ENCODE results near the gene PRPF40B. TPM values are rescaled to one million over a fixed set of nuclear protein-coding genes. Genes with fewer than 3 reads are reported as not detected.

Gene PRPF40B
- total RNA-seq: 15.0 and 15.5 TPM in 2 replicates

DNA sequence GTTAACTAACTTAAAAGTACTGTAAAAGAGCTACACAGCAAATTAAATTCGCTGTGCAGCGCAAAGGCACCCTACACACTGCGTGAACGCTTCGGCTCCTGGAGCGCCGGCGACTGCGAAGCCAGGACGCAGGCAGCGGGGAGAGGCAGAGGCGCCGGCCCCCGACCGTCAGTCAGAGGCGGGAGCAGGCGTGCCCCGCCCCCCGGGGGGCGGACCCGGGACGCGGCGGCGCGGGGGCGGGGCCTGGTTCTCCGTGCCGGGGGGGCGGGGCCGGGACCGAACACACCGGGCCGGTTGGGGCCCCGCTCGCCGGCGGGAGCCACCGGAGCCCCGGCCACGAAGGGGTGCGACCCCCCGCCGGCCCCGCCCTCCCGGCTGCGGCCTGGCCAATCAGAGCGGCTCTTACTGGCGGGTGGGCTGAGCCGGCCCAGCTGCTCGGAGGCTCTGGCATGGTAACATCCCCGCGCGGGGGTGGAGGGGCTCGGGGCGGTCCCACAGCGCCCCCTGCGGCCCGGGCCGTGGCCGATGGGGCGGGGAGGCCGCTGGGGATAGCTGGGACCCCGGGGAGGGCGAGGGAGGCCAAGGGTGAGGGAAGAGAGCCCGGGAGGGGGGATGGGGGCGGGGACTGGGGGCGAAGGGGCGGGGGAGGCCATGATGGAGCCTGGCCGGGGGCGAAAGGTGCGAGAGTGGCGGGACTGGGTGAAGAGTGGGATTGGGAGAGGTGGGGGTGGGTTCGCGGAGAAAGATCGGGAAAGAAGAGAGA is at the start of gene PRPF40B:
TSS of gene PRPF40B (plus strand) at position 420 of the 763 bp plus-strand sequence. CDS start at position 450, 30 bp downstream.

DNA sequence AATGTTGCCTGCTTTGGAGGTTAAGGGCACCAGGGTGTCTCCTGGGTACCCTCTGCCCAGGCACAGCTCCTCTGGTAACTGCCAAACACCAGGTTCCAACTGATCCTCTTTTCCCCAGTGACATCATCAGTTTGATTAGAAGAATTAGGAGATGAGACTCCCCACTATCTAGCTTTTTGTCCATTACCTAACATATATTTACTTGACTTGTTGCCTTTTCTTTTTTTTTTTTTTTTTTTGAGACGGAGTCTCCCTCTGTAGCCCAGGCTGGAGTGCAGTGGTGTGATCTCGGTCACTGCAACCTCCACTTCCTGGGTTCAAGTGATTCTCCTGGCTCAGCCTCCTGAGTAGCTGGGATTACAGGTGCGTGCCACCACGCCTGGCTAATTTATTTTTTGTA is 17.8 kb upstream of the PRPF40B start, which contains the start of gene FAM186B:
TSS of gene FAM186B (minus strand) at position 101 of the 400 bp plus-strand sequence. CDS start 162 bp downstream, outside the sequence.

Other genes starting within 250 kb of the PRPF40B start
- gene KCNH3, start 84.5 kb upstream of the PRPF40B start, total RNA-seq: under 0.01 and 0.06 TPM in 2 replicates
- 42.0 and 53.6 TPM in 2 replicates for gene MCRS1, start 55.4 kb upstream of the PRPF40B start, total RNA-seq
- gene FAM186B, start 17.9 kb upstream of the PRPF40B start, total RNA-seq: 0.37 and 0.53 TPM in 2 replicates
- 29.2 and 38.6 TPM in 2 replicates for gene FMNL3, start 83.8 kb downstream of the PRPF40B start, total RNA-seq
- gene TMBIM6, start 118.0 kb downstream of the PRPF40B start, total RNA-seq: 369 and 388 TPM in 2 replicates
- 10.3 and 12.8 TPM in 2 replicates for gene NCKAP5L, start 204.9 kb downstream of the PRPF40B start, total RNA-seq
- 2.0 and 3.3 TPM in 2 replicates for gene BCDIN3D, start 219.5 kb downstream of the PRPF40B start, total RNA-seq

All from aortic smooth muscle cell (primary cell).